ENCODE results near the gene EXOC6B.

The EXOC6B gene

GRCh38 chr2:72395096-72395495 is 430.7 kb downstream of the EXOC6B start:
- no peaks in the 10 kb centered on the region for H3K27me3 ChIP-seq (ENCODE audit: low read depth, low read length)
- H3K4me3 ChIP-seq (ENCODE audit: low read length): no peak overlapping the region
- H4K20me1 ChIP-seq (ENCODE audit: insufficient read depth, low read length): no peaks in the 10 kb centered on the region
- no peak overlapping the region for H3K27ac ChIP-seq (ENCODE audit: low read length)
- no peaks in the 10 kb centered on the region for H3K79me2 ChIP-seq (ENCODE audit: low read length)
- peaks cover 35% of the 10 kb centered on the region for H3K4me1 ChIP-seq (ENCODE audit: low read length)
- H3K9me3 ChIP-seq (ENCODE audit: insufficient read depth, low read length): no peaks in the 10 kb centered on the region; the same call in 1 of the 2 replicates
- H2AFZ ChIP-seq (ENCODE audit: low read depth, low read length): no peak overlapping the region
- no peak overlapping the region for H3K4me2 ChIP-seq (ENCODE audit: low read length)
- H3K9ac ChIP-seq (ENCODE audit: low read length): no peak overlapping the region
- H3K36me3 ChIP-seq (replicated peaks; ENCODE audit: low read depth, low read length): peaks cover 6% of the 10 kb centered on the region
- no peak for TF ChIP-seq EZH2phosphoT487 (IDR thresholded peaks at IDR 0.05; ENCODE audit: low read depth)
- TF ChIP-seq CTCF (IDR thresholded peaks at IDR 0.05; ENCODE audit: low read depth, low read length): no peak

- H3K36me3 ChIP-seq (replicated peaks; ENCODE audit: low read depth, low read length): peaks cover 6% of the 10 kb centered on the region
- no peak for TF ChIP-seq EZH2phosphoT487 (IDR thresholded peaks at IDR 0.05; ENCODE audit: low read depth)
- TF ChIP-seq CTCF (IDR thresholded peaks at IDR 0.05; ENCODE audit: low read depth, low read length): no peak
- H3K4me2 ChIP-seq (ENCODE audit: low read length): no peak overlapping the region
- H2AFZ ChIP-seq (ENCODE audit: low read depth, low read length): no peak overlapping the region
- no peaks in the 10 kb centered on the region for H3K79me2 ChIP-seq (ENCODE audit: low read length)
- no peak overlapping the region for H3K27ac ChIP-seq (ENCODE audit: low read length)
- H3K9ac ChIP-seq (ENCODE audit: low read length): no peak overlapping the region
- no peak overlapping the region for H3K4me3 ChIP-seq (ENCODE audit: low read length)
- no peaks in the 10 kb centered on the region for H3K27me3 ChIP-seq (ENCODE audit: low read depth, low read length)
- H3K4me1 ChIP-seq (ENCODE audit: low read length): peaks cover 35% of the 10 kb centered on the region
- no peaks in the 10 kb centered on the region for H3K9me3 ChIP-seq (ENCODE audit: insufficient read depth, low read length)
- H4K20me1 ChIP-seq (ENCODE audit: insufficient read depth, low read length): no peaks in the 10 kb centered on the region
These were observed 431.2 kb downstream of the EXOC6B start for GRCh38 chr2:72394541-72395070.

- no peak overlapping the region for H3K4me2 ChIP-seq (ENCODE audit: low read length)
- H4K20me1 ChIP-seq (ENCODE audit: insufficient read depth, low read length): no peaks in the 10 kb centered on the region
- no peak overlapping the region for H3K27ac ChIP-seq (ENCODE audit: low read length)
- H3K9me3 ChIP-seq (ENCODE audit: insufficient read depth, low read length): 0 out of 2 replicates have a peak, but pooled peaks cover 8% of the 10 kb centered on the region
- no peak overlapping the region for H2AFZ ChIP-seq (ENCODE audit: low read depth, low read length)
- peaks cover 6% of the 10 kb centered on the region for H3K36me3 ChIP-seq (replicated peaks; ENCODE audit: low read depth, low read length)
- no peaks in the 10 kb centered on the region for H3K27me3 ChIP-seq (ENCODE audit: low read depth, low read length)
- H3K4me3 ChIP-seq (ENCODE audit: low read length): no peak overlapping the region
- H3K9ac ChIP-seq (ENCODE audit: low read length): no peak overlapping the region
- no peaks in the 10 kb centered on the region for H3K79me2 ChIP-seq (ENCODE audit: low read length)
- TF ChIP-seq CTCF (IDR thresholded peaks at IDR 0.05; ENCODE audit: low read depth, low read length) (no peak), EZH2phosphoT487 (IDR thresholded peaks at IDR 0.05; ENCODE audit: low read depth) (no peak)
- H3K4me1 ChIP-seq (ENCODE audit: low read length): peaks cover 18% of the 10 kb centered on the region
These were observed 436.4 kb downstream of the EXOC6B start for GRCh38 chr2:72389447-72389846.

- Histone ChIP-seq H3K4me3 (ENCODE audit: low read length) (no peak overlapping the region), H3K9me3 (ENCODE audit: insufficient read depth, low read length) (0 out of 2 replicates have a peak, but pooled peaks cover 8% of the 10 kb centered on the region), H3K4me2 (ENCODE audit: low read length) (no peak overlapping the region), H3K27me3 (ENCODE audit: low read depth, low read length) (no peaks in the 10 kb centered on the region), H2AFZ (ENCODE audit: low read depth, low read length) (no peak overlapping the region), H3K27ac (ENCODE audit: low read length) (no peak overlapping the region), H3K4me1 (ENCODE audit: low read length) (peaks cover 14% of the 10 kb centered on the region), H3K79me2 (ENCODE audit: low read length) (no peaks in the 10 kb centered on the region), H4K20me1 (ENCODE audit: insufficient read depth, low read length) (no peaks in the 10 kb centered on the region), H3K36me3 (replicated peaks; ENCODE audit: low read depth, low read length) (peaks cover 6% of the 10 kb centered on the region), H3K9ac (ENCODE audit: low read length) (no peak overlapping the region)
- TF ChIP-seq CTCF (IDR thresholded peaks at IDR 0.05; ENCODE audit: low read depth, low read length): no peak
- no peak for TF ChIP-seq EZH2phosphoT487 (IDR thresholded peaks at IDR 0.05; ENCODE audit: low read depth)
These were observed 437.6 kb downstream of the EXOC6B start for GRCh38 chr2:72388263-72388662.
